ENCODE data around the gene SLC12A6.

SLC12A6 gene

DNA sequence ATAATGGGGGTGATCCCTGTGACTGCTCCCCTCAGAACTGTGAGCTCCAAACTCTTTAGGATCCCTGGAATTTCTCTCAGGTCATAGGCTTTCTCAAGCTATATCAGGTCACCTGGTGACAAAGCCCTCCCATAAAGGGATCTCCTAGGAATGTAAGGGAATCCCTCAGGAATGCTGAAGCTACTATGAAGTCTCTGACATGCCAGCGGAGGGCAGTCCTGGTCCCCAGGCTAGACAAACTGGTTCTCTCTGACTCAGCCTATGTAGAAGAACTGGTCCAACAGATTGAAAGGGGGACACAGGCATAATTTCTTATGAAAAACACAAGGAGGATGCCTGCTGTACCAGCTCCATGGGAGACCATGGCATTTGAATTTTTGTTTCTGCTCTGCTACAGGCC is 22.7 kb upstream of the SLC12A6 start:
- Histone ChIP-seq H4K91ac (ENCODE audit: low read depth, low read length) (peak overlapping the region; percentile 33), H3K4me3 (ENCODE audit: low read depth, low read length) (no peak overlapping the region), H3K27ac (ENCODE audit: low read depth, low read length) (no peak overlapping the region), H2AFZ (ENCODE audit: insufficient read depth, low read length, poor library complexity) (no peak overlapping the region), H3K18ac (ENCODE audit: low read length) (peak overlapping the region; percentile 18), H3K36me3 (ENCODE audit: control insufficient read depth in 1 of 2, insufficient read depth in 2 of 2, low read length in 2 of 2) (peaks cover 32 to 57% of the 10 kb centered on the region in 2 experiments), H3K4me1 (ENCODE audit: control insufficient read depth in 1 of 2, insufficient read depth in 2 of 2, low read length in 2 of 2) (peaks cover 13% of the 10 kb centered on the region in 2 experiments), H3K9ac (ENCODE audit: low read length) (no peak overlapping the region), H4K12ac (ENCODE audit: low read depth, low read length) (no peak overlapping the region), H3K4me2 (ENCODE audit: low read length) (peak overlapping the region; percentile 22), H2BK12ac (ENCODE audit: low read length) (no peak overlapping the region), H3K14ac (ENCODE audit: low read length) (no peak overlapping the region), H3K4ac (ENCODE audit: low read depth, low read length) (no peak overlapping the region), H2BK5ac (ENCODE audit: low read depth, low read length, poor library complexity) (no peak overlapping the region), H2BK120ac (ENCODE audit: insufficient read depth, low read length, poor library complexity) (no peak overlapping the region), H4K8ac (ENCODE audit: low read depth, low read length) (no peak overlapping the region), H2AK5ac (ENCODE audit: low read length) (no peak overlapping the region), H3K9me3 (ENCODE audit: insufficient read depth, low read depth, low read length) (no peaks in the 10 kb centered on the region), H3K27me3 (ENCODE audit: insufficient read depth, low read length) (no peaks in the 10 kb centered on the region), H3K79me2 (ENCODE audit: control insufficient read depth, insufficient read depth, low read length, poor library complexity) (no peaks in the 10 kb centered on the region), H3K23ac (ENCODE audit: low read length) (no peak overlapping the region), H3K79me1 (ENCODE audit: low read length) (peaks cover 3% of the 10 kb centered on the region)
- peak; percentile 95 to 97 for DNase-seq
- WGBS (ENCODE audit: extremely low coverage, insufficient coverage, insufficient read length) = no CpG with 5 or more reads among the region's 1 CpG

DNA sequence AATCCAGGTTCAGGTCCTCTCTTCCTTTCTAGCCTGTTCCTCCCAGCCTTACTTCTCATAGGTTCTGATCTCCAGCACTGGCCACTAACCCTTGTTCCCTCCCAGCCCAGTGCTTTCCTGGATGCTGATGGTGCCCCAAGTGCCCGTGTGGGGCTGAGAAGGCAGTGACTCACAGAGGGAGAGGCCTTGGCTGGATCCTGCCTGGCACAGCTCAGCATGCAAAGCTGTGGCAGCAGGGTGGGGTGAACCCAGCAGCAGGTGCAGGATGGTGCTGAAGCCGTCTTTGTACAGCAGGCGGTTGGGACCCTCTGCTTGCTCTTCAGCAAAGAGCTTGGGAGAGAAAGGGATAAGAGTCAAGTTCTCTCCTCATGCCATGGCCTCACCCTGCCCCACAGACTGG is 21.8 kb upstream of the SLC12A6 start:
- Histone ChIP-seq H4K91ac (ENCODE audit: low read depth, low read length) (no peak overlapping the region), H3K79me2 (ENCODE audit: control insufficient read depth, insufficient read depth, low read length, poor library complexity) (no peaks in the 10 kb centered on the region)

DNA sequence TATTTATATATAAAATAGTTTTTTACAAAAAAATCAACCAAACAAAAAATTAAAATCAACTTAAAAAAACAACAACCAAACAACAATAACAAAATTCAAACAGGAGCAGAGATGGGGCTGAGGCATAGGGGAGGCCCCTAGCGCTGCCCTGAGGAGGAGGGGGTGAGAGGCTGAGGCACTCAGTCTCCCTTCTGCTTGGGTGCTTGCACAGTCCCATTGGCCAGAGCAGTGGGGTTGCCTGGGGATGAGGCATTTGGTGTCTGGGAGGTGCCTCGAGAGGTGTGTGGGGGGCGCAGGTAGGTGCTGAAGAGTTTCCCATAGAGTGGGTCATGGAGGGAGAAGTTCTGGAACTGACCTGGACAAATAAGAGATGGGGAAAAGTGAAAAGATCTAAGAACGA is 21.4 kb upstream of the SLC12A6 start:
- no CpG with 5 or more reads among the region's 4 CpGs for WGBS (ENCODE audit: extremely low coverage, insufficient coverage, insufficient read length)
- Histone ChIP-seq H3K4me1 (ENCODE audit: control insufficient read depth in 1 of 2, insufficient read depth in 2 of 2, low read length in 2 of 2) (peaks cover 11% of the 10 kb centered on the region in 2 experiments), H2BK5ac (ENCODE audit: low read depth, low read length, poor library complexity) (no peak overlapping the region), H3K79me2 (ENCODE audit: control insufficient read depth, insufficient read depth, low read length, poor library complexity) (no peaks in the 10 kb centered on the region), H3K4ac (ENCODE audit: low read depth, low read length) (no peak overlapping the region), H3K9ac (ENCODE audit: low read length) (no peak overlapping the region), H2AFZ (ENCODE audit: insufficient read depth, low read length, poor library complexity) (no peak overlapping the region), H3K36me3 (ENCODE audit: control insufficient read depth in 1 of 2, insufficient read depth in 2 of 2, low read length in 2 of 2) (peaks cover 30 to 57% of the 10 kb centered on the region in 2 experiments), H3K4me3 (ENCODE audit: low read depth, low read length) (no peak overlapping the region), H3K9me3 (ENCODE audit: insufficient read depth, low read depth, low read length) (no peaks in the 10 kb centered on the region), H3K4me2 (ENCODE audit: low read length) (no peak overlapping the region), H3K27ac (ENCODE audit: low read depth, low read length) (no peak overlapping the region), H3K27me3 (ENCODE audit: insufficient read depth, low read length) (no peaks in the 10 kb centered on the region), H3K18ac (ENCODE audit: low read length) (no peak overlapping the region), H4K12ac (ENCODE audit: low read depth, low read length) (no peak overlapping the region), H3K14ac (ENCODE audit: low read length) (no peak overlapping the region), H4K8ac (ENCODE audit: low read depth, low read length) (no peak overlapping the region), H2AK5ac (ENCODE audit: low read length) (no peak overlapping the region), H2BK120ac (ENCODE audit: insufficient read depth, low read length, poor library complexity) (no peak overlapping the region), H3K23ac (ENCODE audit: low read length) (no peak overlapping the region), H3K79me1 (ENCODE audit: low read length) (peaks cover 3% of the 10 kb centered on the region), H4K91ac (ENCODE audit: low read depth, low read length) (no peak overlapping the region), H2BK12ac (ENCODE audit: low read length) (no peak overlapping the region)
- no peak for DNase-seq

More for the DNA sequence above, 21.8 kb upstream of the SLC12A6 start:
- Histone ChIP-seq H2AK5ac (ENCODE audit: low read length) (no peak overlapping the region), H3K4me3 (ENCODE audit: low read depth, low read length) (no peak overlapping the region), H2BK120ac (ENCODE audit: insufficient read depth, low read length, poor library complexity) (no peak overlapping the region), H2BK12ac (ENCODE audit: low read length) (no peak overlapping the region), H3K27ac (ENCODE audit: low read depth, low read length) (no peak overlapping the region), H2BK5ac (ENCODE audit: low read depth, low read length, poor library complexity) (no peak overlapping the region), H3K14ac (ENCODE audit: low read length) (no peak overlapping the region), H3K4ac (ENCODE audit: low read depth, low read length) (no peak overlapping the region), H3K23ac (ENCODE audit: low read length) (no peak overlapping the region), H4K8ac (ENCODE audit: low read depth, low read length) (no peak overlapping the region), H4K12ac (ENCODE audit: low read depth, low read length) (no peak overlapping the region), H3K79me1 (ENCODE audit: low read length) (peaks cover 3% of the 10 kb centered on the region), H3K27me3 (ENCODE audit: insufficient read depth, low read length) (no peaks in the 10 kb centered on the region), H2AFZ (ENCODE audit: insufficient read depth, low read length, poor library complexity) (no peak overlapping the region), H3K4me1 (ENCODE audit: control insufficient read depth in 1 of 2, insufficient read depth in 2 of 2, low read length in 2 of 2) (peaks cover 11% of the 10 kb centered on the region in 2 experiments), H3K9me3 (ENCODE audit: insufficient read depth, low read depth, low read length) (no peaks in the 10 kb centered on the region), H3K36me3 (ENCODE audit: control insufficient read depth in 1 of 2, insufficient read depth in 2 of 2, low read length in 2 of 2) (peaks cover 32 to 60% of the 10 kb centered on the region in 2 experiments), H3K4me2 (ENCODE audit: low read length) (no peak overlapping the region), H3K18ac (ENCODE audit: low read length) (no peak overlapping the region), H3K9ac (ENCODE audit: low read length) (peak overlapping the region; percentile 21)
- WGBS (ENCODE audit: extremely low coverage, insufficient coverage, insufficient read length) = no CpG with 5 or more reads among the region's 3 CpGs
- no peak for DNase-seq

DNA sequence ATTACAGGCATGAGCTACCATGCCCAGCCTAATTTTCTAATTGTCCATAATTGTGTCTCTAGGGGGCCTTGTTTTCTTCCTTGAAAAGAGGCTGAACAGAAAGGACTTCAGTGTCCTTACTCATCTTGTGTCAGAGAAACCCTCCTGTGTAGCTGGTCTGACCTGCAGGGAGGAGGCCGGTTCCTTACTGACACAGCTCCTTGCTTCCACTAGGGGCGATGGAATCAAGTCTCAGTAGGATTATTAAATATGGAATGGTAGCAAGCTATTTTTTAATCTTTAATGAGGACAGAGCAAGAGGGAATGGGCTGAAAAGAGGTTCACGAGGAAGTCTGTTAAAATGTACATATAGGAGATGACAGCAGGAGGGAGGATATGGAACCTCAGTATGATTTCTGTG is 20.8 kb upstream of the SLC12A6 start:
- Histone ChIP-seq H3K18ac (ENCODE audit: low read length) (no peak overlapping the region), H3K79me1 (ENCODE audit: low read length) (peaks cover 3% of the 10 kb centered on the region), H3K27me3 (ENCODE audit: insufficient read depth, low read length) (no peaks in the 10 kb centered on the region), H2BK12ac (ENCODE audit: low read length) (no peak overlapping the region), H2AFZ (ENCODE audit: insufficient read depth, low read length, poor library complexity) (no peak overlapping the region), H4K91ac (ENCODE audit: low read depth, low read length) (no peak overlapping the region), H3K27ac (ENCODE audit: low read depth, low read length) (no peak overlapping the region), H3K79me2 (ENCODE audit: control insufficient read depth, insufficient read depth, low read length, poor library complexity) (no peaks in the 10 kb centered on the region), H3K9me3 (ENCODE audit: insufficient read depth, low read depth, low read length) (no peaks in the 10 kb centered on the region), H2BK120ac (ENCODE audit: insufficient read depth, low read length, poor library complexity) (no peak overlapping the region), H3K4me2 (ENCODE audit: low read length) (no peak overlapping the region), H2BK5ac (ENCODE audit: low read depth, low read length, poor library complexity) (no peak overlapping the region), H3K4ac (ENCODE audit: low read depth, low read length) (no peak overlapping the region), H2AK5ac (ENCODE audit: low read length) (no peak overlapping the region), H3K23ac (ENCODE audit: low read length) (no peak overlapping the region), H4K8ac (ENCODE audit: low read depth, low read length) (no peak overlapping the region), H4K12ac (ENCODE audit: low read depth, low read length) (no peak overlapping the region), H3K4me1 (ENCODE audit: control insufficient read depth in 1 of 2, insufficient read depth in 2 of 2, low read length in 2 of 2) (peaks cover 11% of the 10 kb centered on the region in 2 experiments), H3K4me3 (ENCODE audit: low read depth, low read length) (no peak overlapping the region), H3K9ac (ENCODE audit: low read length) (no peak overlapping the region), H3K36me3 (ENCODE audit: control insufficient read depth in 1 of 2, insufficient read depth in 2 of 2, low read length in 2 of 2) (peaks cover 28 to 53% of the 10 kb centered on the region in 2 experiments), H3K14ac (ENCODE audit: low read length) (no peak overlapping the region)
- WGBS (ENCODE audit: extremely low coverage, insufficient coverage, insufficient read length) = no CpG with 5 or more reads among the region's 3 CpGs
- no peak for DNase-seq
